ENCODE data around the gene ADAMTSL2.
"Not testable (repeated sequence)": the region's sequence is repeated elsewhere in the genome, so short reads cannot be mapped to it uniquely, and the experiment has no call there.

Gene ADAMTSL2

GRCh38 chr9:133560944-133561343 is 26.4 kb downstream of the ADAMTSL2 start:
- DNase-seq: no peak

- DNase-seq: no peak
These were observed 27.6 kb downstream of the ADAMTSL2 start for GRCh38 chr9:133561976-133562554.

GRCh38 chr9:133562611-133563290 is 28.2 kb downstream of the ADAMTSL2 start:
- no peak for DNase-seq

GRCh38 chr9:133563291-133563796 is 28.8 kb downstream of the ADAMTSL2 start:
- DNase-seq: no peak

GRCh38 chr9:133563814-133564213 is 29.3 kb downstream of the ADAMTSL2 start:
- not testable (repeated sequence) for DNase-seq

GRCh38 chr9:133564451-133565116 is 30.1 kb downstream of the ADAMTSL2 start:
- DNase-seq: no peak

GRCh38 chr9:133566382-133566781 is 31.9 kb downstream of the ADAMTSL2 start:
- no peak for DNase-seq

GRCh38 chr9:133566817-133567216 is 32.3 kb downstream of the ADAMTSL2 start:
- no peak for DNase-seq

- DNase-seq: no peak
These were observed 33.7 kb downstream of the ADAMTSL2 start for GRCh38 chr9:133568186-133568585.

GRCh38 chr9:133569121-133569785 is 34.7 kb downstream of the ADAMTSL2 start:
- DNase-seq: no peak

- DNase-seq: no peak
These were observed 35.6 kb downstream of the ADAMTSL2 start for GRCh38 chr9:133569891-133570690.

- no peak for DNase-seq
These were observed 36.2 kb downstream of the ADAMTSL2 start for GRCh38 chr9:133570691-133571080.

GRCh38 chr9:133571391-133571890 is 36.9 kb downstream of the ADAMTSL2 start:
- no peak for DNase-seq

GRCh38 chr9:133571896-133572595 is 37.5 kb downstream of the ADAMTSL2 start:
- no peak for DNase-seq

GRCh38 chr9:133572821-133573361 is 38.4 kb downstream of the ADAMTSL2 start:
- no peak for DNase-seq

- DNase-seq: no peak
These were observed 39.4 kb downstream of the ADAMTSL2 start for GRCh38 chr9:133573791-133574515.

GRCh38 chr9:133574771-133575170 is 40.3 kb downstream of the ADAMTSL2 start:
- no peak for DNase-seq

GRCh38 chr9:133575186-133576030 is 40.9 kb downstream of the ADAMTSL2 start:
- DNase-seq: no peak

GRCh38 chr9:133576031-133576874 is 41.7 kb downstream of the ADAMTSL2 start:
- DNase-seq: no peak

Data from NK-92 treated with Interleukin-12 subunit alpha and Interleukin-12 subunit beta, amount 100 ng/mL, for 24 hours (cell line).